GM19397 (cell line): ENCODE data around the gene ASB2.

Experiments used
- ATAC-seq: cut with Tn5 transposase; IDR thresholded peaks from one replicate; pipeline ENCODE4 v1.9.1; 2021; ENCODE audit warnings: mild to moderate bottlenecking, moderate library complexity; ENCODE audit not compliant: unreplicated experiment

Gene ASB2

DNA sequence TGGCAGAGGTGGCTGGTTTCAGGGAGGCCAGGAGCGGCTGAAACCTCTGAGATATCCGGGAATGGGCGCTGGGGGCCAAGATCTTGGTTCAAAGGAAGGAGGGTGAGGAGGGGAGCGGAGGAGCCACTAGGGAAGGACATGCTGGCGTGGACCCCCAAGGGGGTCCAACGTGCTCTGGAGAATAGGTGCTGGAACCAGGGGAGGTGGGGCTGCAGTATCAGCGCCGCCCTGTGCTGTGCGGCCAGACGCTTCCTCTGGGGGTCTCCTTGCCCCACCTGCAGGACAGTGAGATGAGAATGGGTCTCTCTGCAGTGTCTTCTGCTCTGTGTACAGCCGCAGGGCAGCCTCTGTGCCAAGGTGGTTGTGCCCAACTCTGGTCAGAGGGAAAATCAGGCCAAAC is 46.7 kb downstream of the ASB2 start:
- no peak for ATAC-seq

DNA sequence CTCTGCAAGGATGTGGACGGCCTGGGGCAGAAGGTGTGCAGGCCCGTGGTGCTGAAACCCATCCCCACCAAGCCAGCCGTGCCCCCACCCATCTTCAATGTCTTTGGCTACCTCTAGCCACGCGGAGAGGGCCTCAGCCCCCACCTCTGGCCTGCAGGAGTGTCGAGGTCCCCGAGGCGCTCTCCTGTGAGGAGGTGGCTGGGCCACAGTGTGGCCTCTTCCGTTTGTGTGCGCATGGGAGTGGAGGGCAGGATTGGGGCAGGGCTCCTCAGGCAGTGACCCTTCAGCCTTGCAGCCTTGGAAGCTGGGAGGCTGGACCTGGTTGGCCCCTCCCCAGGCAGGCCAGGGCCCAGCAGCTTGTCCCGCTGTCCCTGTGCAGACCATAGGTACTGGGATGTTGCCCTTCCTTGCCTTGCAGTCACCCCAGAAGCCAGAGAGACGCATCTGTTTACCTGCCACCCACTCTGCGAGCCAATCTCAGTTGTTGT is 47.3 kb downstream of the ASB2 start:
- no peak for ATAC-seq

GRCh38 chr14:93928184-93929047 is 48.0 kb downstream of the ASB2 start:
- no peak for ATAC-seq

DNA sequence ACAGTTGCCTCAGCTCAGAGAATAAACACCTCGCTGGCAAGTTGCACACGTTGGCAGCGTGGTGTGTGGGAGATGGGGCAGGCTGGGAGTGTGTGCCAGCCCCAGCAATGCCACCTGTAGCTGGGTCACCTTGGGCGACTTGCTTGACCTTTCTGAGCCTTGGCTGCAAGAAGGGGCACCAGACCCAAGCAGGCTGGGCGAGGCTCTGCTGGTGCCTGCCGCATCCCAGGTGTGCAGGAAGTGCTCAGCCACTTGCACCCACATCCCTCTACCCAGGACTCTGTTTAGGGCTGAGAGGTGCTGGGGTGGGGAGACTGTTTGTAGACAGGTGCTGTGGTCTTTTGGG is 48.6 kb downstream of the ASB2 start:
- ATAC-seq: no peak

DNA sequence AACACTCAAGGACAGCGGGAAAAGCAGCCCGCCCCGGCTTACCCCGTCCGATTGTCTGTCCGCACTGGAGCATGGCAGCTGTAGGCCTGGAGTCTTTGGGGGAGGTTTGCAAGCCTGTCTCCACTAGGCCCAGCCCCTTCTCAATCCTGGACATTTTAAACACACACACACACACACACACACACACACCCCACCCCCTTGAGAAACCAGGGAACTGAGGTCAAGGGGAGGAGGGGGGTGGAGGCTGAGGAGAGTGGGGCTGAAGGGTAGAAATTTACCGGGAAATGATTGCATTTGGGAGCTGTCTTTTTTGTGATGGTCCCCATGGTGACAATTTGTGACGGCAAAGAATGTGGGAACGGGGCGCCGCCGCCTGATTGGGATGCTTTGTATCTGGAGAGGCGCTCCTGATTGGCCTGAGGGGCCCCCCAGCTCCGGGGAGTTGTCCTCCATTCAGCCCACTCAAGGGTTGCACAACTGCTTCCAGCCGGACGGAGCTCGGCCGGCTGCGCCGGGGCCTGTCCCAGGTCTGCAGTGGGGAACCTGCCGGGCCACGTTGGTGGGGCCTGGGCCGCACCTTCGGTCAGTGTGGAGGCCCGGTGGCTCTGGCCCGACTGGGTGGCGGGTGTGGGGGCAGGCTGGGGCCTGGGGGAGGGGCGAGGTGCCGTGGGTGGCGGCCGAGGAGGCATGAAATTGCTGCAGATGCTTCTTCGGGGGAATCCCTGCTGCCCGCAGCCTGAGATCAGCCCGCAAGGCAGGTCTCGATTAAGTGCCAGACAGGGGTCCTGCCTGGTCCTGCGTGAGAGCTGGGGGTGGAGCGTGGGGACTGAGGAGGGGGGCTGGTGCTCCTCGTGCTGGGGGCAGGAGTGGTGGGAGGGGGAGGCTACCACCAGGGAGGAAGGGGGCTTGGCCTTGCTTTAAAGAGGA is 49.2 kb downstream of the ASB2 start, which contains the start of gene FAM181A:
TSS of gene FAM181A (plus strand) at position 472 of the 927 bp plus-strand sequence. CDS start 942 bp downstream, outside the sequence.
- ATAC-seq: no peak

GRCh38 chr14:93926245-93926872 is 50.0 kb downstream of the ASB2 start:
- ATAC-seq: no peak

GRCh38 chr14:93925374-93925895 is 50.9 kb downstream of the ASB2 start:
- ATAC-seq: no peak

DNA sequence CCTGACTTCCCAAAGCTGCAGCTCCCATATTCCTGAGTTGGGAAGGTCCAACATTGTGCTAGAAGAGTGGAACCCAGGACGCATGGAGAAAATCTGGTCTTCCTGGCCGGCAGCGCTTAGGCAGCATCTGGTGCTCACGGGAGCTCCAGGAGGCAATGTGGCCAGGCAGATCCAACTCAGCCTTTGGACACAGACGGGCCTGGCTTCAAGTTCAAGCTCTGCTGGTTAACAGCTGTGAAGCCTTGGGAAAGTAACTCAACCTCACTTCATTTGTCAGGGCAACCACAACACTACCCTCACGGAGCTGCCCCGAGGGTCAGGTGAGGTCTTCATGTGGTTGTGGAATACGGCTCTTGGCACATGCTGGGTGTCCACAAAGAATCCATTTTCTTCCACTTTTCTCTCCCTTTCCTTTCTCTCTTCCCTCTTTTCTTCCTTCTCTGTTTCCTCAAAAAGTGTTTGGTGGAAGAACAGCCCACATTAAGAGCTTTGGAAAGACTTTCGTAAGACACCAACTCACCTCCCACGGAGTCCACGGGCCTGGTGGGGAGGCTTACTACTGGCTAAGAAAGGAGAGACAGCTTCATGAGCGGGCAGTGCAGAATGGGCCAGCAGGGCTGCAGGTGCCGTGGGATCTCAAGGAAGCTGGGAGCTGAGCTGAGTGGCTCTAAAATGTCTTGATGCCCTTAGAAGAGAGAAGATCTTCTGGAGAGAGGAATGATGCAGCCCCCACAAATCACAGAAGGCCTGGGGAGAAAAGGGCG is 51.6 kb downstream of the ASB2 start:
- ATAC-seq: no peak

DNA sequence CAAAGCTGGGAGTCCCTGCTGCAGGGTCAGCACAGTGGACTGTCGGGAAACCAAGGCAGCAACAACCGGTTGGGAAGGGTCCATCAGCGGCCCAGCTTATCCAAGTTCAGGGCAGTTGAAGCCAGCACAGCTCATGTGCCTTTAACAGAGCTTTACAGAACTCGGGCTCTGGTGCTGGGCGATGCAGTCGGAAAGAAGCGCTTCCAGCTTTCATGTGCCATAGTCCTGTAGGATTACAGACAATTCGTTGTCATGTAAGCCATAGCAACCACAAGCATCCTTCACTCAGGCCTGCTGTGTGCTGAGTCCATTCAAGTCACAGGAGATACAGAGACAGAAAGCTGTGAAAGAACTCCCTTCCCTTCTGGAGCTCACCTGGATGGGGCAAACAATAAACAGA is 52.7 kb downstream of the ASB2 start:
- no peak for ATAC-seq

GRCh38 chr14:93921001-93921806 is 55.2 kb downstream of the ASB2 start:
- ATAC-seq: no peak

DNA sequence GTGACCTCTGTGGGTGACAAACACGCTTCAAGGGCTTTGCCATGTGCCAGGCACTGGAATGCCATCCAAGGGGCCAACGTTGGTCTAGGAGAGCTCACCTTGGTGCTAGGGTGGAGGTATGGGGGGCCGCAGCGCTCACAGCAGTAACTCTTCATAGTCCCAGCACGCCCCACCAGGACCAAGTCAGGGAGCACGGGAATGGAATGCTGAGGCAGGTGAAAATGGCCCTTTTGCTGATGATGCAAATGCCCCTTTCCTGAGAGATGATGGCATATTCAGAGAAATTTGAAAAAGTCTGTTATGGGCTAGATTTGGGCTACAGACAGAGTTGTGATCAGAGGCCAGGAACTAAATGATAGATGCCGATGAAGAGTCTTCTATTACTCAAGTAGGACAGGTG is 59.2 kb downstream of the ASB2 start:
- no peak for ATAC-seq

GRCh38 chr14:93916498-93916897 is 59.9 kb downstream of the ASB2 start:
- no peak for ATAC-seq

- ATAC-seq: no peak
Measured at GRCh38 chr14:93915800-93916199, 60.6 kb downstream of the ASB2 start.

DNA sequence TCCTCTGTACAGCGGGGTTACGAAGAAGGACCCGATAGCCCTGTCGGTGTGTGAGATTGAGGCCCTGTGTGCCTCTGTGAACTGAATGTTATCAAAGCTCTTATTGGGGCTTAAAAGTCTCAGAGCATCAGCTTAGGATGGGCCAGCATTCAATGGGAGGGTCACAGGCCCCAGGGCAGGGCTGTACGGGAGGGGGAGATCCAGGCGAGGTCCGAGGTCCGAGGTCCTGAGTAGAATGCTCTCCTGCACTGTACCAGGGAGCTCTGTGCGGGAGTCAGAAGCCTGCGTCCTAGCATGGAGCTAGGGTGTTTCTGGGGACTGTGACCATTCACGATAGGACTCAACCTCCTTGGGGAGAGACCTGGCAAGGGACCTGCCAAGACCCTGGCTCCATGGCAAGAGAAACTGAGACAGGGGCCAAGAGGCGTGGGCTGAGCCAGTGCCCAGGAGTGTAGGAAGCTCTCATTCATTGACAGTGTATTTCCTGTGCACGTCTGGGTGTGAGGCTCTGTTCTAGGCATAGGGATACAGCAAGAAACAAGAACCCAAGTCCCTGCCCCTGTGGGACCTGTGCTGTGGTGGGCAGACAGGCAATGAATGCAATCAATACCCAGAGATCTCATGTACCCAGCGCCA is 61.2 kb downstream of the ASB2 start:
- no peak for ATAC-seq

DNA sequence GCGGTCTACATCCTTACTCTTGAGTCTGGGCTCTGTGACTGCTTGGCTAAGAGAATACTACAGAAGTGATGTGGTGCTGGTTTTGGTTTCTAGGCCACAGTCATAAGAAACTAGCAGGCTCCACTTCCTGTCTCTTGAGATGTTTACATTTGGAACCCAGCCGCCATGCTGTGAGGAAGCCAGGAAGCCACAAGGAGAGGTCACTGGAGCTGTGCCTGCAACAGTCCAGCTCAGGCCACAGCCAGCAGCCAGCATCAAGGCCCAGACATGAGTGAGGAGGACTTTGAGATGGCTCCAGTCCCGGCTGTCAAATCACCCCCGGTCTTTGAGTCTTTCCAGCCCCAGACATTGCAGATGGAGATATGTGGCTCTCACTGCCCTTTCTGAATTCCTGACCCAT is 62.1 kb downstream of the ASB2 start:
- no peak for ATAC-seq

GRCh38 chr14:93912782-93913181 is 63.6 kb downstream of the ASB2 start:
- ATAC-seq: no peak

- no peak for ATAC-seq
Measured at GRCh38 chr14:93911975-93912615, 64.3 kb downstream of the ASB2 start.

DNA sequence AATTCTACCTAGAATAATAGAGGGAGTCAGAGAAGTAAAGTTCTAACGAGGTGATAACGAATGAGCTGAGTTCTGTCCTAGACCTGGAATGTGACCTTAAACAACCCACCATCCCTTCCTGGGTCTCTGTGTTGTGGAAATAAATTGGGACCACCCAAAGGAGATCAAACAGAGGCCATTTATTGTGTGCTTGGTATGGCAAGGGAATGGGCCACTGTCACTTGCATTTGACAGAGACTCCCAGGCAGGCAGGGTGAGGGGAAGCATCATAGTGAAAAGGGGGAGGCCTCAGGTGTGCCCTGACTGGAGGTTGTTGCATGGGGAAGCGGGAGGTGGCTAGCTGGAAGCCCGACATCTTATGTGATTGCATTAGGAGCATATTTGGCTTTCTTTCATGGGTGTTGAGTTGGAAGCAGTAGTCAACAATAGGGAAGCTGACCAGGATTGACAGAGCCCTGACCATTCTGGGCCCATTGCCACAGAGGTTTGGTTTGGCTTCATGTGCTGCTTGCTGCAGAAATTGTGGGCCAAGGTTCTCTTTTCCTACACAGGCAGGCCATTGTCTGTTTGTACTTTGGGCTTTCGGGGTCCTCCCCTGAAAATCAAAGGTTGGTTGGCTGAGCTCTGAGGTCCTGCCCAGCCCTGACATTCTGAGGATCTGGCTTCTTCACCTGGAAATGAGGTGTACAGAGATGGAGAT is 66.8 kb downstream of the ASB2 start:
- no peak for ATAC-seq
